Measurements from ENCODE around the gene RASGRP4.

RASGRP4 gene

GRCh38 chr19:38387550-38388348 is 38.3 kb downstream of the RASGRP4 start, which contains the start of gene GGN:
TSS of gene GGN (minus strand) at chr19:38388034. CDS start at chr19:38387261, 773 bp downstream.
- DNase-seq, result peak; percentile 81 to 87

DNA sequence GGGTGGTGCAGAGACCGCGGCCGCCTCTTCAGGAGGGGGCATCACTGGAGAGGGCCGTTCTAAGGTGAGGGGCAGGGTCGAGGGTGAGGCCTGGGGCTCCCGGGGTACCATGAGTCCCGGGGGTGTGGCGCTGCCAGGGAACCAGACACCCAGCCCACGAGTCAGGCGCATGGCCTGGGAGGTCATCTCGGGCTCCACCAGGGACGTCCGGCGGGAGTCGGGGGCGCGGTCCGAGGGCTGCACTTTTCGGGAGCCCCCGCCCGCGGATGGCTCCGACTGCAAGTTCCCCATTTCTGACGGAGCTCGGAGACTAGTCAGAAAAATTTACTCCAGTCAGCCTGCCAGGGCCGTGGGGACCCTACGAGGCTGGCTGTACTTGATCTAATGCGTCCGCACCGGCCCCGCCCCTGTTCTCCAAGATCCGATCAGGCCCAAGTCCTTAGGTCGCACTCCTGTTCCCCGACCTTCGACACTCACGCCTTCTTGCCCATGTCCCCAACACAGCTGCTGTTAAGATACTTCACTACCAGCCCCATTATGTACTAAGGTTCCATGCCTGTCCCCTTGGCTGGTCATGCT is 39.0 kb downstream of the RASGRP4 start:
- peak in 1 of 2 donors; percentile 13 for DNase-seq

DNA sequence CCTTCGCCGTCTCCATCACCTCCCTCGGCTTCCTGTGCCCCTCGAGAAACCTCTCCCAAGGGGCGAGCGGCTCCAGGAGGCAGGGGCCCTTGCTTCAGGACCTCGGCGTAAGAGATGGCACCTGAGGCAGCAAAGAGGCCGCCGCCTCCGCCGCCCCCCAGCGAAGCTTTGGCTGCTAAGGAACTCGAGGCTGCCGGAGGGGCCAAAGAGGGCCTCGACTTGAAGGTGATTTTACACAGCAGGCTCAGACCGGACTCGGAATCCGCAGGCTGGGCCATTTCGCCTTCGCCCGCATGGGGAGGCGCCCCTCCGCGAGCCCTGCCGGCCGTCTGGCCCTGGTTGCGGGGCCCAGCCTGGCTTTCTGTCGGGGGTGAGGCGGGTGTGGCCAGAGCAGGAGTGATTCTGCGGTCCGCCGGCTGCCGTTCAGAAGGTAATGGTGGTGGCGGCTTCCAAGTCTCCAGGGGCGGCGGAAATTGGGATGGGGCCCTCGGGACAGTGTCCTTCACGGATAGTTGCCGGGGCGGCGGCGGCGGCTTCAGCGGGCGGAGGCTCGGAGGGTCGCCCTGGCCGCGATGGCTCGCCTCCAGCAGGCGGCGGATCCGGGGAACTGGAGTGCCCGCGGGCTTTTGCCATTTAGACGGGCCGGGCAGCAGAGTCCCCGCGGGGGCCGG is 39.6 kb downstream of the RASGRP4 start:
- no peak for DNase-seq

- no peak for DNase-seq
Observed at GRCh38 chr19:38385804-38386257, 40.2 kb downstream of the RASGRP4 start.

- DNase-seq, result no peak
Observed at GRCh38 chr19:38385057-38385803, 40.8 kb downstream of the RASGRP4 start.

GRCh38 chr19:38384209-38385027 is 41.6 kb downstream of the RASGRP4 start:
- DNase-seq, result no peak

DNA sequence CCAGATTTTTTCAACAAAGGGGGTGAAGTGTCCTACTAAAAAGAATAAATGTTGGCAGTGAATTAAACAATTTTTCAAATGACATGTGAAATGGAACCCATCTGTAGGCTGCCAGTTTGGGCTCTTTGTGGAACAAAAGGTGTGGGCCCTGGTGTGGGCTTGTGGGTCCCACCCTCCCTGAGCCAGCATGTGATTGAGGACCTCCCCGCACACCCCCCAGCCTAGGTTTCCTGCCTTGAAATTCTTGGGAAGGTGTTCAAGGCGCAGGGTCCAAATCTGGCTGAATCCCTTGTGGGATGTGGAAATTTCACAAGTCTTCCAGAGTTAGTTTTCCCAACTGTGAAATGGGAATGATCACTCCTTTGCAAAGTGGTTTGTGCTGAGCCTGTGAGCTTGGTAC is 42.3 kb downstream of the RASGRP4 start:
- no peak for DNase-seq

GRCh38 chr19:38383184-38383583 is 42.8 kb downstream of the RASGRP4 start:
- no peak for DNase-seq

- no peak for DNase-seq
Observed at GRCh38 chr19:38381138-38381537, 44.9 kb downstream of the RASGRP4 start.

GRCh38 chr19:38378866-38379265 is 47.2 kb downstream of the RASGRP4 start:
- DNase-seq, result no peak

DNA sequence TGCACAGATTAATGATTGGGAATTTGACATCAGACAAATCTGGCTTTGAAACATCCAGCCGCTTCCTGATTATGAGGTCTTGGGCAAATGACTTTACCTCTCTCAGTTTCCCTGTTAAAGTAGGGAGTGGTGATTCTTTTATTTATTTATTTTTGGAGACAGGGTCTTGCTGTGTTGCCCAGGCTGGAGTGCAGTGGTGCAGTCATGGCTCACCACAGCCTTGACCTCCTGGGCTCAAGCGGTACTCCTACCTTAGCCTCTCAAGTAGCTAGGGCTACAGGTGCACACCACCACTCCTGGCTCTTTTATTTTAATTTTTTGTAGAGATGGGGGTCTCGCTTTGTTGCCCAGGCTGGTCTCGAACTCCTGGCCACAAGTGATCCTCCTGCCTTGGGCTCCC is 49.0 kb downstream of the RASGRP4 start:
- DNase-seq, result no peak

- no peak for DNase-seq
Observed at GRCh38 chr19:38376576-38376975, 49.4 kb downstream of the RASGRP4 start.

GRCh38 chr19:38375748-38376147 is 50.3 kb downstream of the RASGRP4 start:
- no peak for DNase-seq

GRCh38 chr19:38375098-38375493 is 50.9 kb downstream of the RASGRP4 start:
- no peak for DNase-seq

DNA sequence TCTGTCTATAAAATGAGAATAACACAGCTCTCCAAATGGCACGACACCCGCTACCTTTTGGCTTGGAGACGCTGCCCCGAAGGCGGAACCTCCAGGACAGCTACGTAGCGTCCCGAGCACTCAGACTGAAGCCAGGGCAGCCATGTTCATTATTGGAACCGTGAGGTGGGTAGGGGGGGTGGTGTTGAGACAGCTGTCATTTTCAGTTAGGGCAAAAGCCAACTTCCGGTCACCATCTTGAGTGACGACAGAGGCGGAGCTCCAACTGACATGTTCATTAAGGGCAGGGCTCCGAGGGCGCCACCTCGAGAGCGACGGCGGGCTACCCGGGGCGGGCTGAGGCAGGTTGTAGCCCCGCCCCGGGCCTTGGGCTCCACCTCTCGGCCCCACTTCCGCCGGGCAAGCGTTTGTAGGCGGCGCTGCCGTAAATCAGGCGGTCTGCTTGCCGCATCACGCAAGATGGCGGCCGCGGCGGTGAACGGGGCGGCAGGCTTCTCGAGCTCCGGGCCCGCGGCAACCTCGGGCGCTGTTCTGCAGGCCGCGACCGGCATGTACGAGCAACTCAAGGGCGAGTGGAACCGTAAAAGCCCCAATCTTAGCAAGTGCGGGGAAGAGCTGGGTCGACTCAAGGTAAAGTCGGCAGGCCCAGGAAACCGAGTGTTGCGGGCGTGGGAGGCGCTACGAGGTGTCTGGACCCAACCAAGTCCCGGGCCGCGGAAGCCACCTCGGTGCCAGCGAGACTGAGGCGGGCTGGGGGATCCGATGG is 51.5 kb downstream of the RASGRP4 start, which contains the start of gene PSMD8:
Gene PSMD8 (plus strand): TSS at position 240 of the 766 bp plus-strand sequence. CDS start 31 bp downstream, at position 271.
- DNase-seq, result peak; percentile 99 to 100

DNA sequence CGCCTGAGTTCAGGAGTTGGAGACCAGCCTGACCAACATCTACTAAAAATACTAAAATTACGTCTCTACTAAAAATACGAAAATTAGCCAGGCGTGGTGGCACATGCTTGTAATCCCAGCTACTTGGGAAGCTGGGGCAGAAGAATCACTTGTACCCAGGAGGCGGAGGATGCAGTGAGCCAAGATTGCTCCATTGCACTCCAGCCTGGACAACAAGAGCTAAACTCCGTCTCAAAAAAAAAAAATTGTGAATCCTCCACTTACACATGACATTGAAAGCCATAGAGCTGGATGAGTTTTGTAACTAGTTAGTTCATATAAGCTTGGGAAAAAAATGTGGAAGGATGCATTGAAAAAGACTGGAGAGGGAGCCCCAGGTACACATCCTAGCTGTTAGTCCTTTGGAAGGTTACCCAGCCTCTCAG is 52.1 kb downstream of the RASGRP4 start:
- DNase-seq, result no peak

GRCh38 chr19:38371081-38371480 is 54.9 kb downstream of the RASGRP4 start:
- DNase-seq, result no peak

- DNase-seq, result no peak
Observed at GRCh38 chr19:38370299-38370698, 55.7 kb downstream of the RASGRP4 start.

GRCh38 chr19:38369584-38369983 is 56.4 kb downstream of the RASGRP4 start:
- no peak for DNase-seq

GRCh38 chr19:38367041-38367440 is 59.0 kb downstream of the RASGRP4 start:
- DNase-seq, result no peak

All from CD4-positive, alpha-beta T cell treated with Interleukin-1 beta for 1 hour (primary cell).